GM18517 (cell line): ENCODE measurements around the gene ZBP1.

Experiments
- ATAC-seq: cut with Tn5 transposase; IDR thresholded peaks from one replicate; pipeline ENCODE4 v1.9.1; 2021; ENCODE audit warnings: mild to moderate bottlenecking, moderate library complexity; ENCODE audit not compliant: unreplicated experiment

Gene ZBP1, protein sequence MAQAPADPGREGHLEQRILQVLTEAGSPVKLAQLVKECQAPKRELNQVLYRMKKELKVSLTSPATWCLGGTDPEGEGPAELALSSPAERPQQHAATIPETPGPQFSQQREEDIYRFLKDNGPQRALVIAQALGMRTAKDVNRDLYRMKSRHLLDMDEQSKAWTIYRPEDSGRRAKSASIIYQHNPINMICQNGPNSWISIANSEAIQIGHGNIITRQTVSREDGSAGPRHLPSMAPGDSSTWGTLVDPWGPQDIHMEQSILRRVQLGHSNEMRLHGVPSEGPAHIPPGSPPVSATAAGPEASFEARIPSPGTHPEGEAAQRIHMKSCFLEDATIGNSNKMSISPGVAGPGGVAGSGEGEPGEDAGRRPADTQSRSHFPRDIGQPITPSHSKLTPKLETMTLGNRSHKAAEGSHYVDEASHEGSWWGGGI

DNA sequence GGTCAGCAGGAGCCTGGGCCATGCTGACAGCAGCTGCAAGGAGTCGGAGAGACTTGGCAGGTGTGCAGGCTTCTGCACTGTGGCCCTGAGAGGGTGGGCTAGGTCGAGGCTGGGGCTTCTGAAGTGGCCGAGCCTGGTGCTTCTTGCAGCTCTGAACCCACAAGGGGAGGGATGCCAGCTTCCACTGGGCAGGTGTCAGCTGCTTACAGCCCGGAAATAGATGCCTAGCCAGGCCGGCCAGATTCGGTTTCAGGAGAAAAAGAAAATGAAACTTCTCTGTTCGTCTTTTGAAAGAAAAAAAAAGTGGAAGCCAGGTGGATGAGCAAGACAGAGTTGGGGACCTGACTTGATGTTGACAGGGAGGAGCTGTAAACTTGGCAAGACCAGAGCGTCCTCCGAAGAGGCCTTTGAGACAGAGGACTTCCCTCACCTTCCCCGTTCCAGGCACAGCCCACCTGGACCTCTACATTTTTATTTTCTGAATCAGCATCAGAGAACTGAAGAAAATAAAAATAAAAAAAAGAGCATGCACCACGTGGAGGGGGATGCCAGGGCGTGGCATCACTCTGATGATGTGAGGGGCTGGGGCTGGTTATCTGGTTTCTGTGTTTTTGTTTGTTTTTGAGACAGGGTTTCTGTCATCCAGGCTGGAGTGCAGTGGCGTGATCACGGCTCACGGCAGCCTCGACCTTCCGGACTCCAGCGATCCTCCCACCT lies at the start of gene ZBP1:
Gene ZBP1, minus strand, starts transcription at position 153 of the 717 bp plus-strand sequence. Its CDS starts 131 bp downstream, at position 22.
- ATAC-seq = peak; percentile 58

DNA sequence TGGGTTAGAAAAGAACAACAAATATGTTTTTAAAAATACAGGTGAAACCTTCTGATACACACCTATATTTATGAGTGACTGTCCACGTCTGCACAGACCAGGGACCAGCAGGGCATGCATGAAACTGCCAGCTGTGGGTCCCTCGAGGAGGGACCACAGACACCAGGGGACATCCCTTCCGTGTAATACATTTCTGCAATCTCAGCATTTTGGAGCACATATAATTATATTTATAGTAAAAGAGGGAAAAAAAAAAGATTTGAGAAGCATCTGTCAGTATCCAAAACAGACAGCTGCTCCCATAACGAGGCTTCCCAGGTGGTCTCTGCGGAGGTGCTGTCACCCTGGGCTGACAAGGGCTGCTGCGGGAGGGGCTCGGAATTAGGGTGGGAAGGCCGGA lies 49.4 kb upstream of the ZBP1 start:
- ATAC-seq = no peak

DNA sequence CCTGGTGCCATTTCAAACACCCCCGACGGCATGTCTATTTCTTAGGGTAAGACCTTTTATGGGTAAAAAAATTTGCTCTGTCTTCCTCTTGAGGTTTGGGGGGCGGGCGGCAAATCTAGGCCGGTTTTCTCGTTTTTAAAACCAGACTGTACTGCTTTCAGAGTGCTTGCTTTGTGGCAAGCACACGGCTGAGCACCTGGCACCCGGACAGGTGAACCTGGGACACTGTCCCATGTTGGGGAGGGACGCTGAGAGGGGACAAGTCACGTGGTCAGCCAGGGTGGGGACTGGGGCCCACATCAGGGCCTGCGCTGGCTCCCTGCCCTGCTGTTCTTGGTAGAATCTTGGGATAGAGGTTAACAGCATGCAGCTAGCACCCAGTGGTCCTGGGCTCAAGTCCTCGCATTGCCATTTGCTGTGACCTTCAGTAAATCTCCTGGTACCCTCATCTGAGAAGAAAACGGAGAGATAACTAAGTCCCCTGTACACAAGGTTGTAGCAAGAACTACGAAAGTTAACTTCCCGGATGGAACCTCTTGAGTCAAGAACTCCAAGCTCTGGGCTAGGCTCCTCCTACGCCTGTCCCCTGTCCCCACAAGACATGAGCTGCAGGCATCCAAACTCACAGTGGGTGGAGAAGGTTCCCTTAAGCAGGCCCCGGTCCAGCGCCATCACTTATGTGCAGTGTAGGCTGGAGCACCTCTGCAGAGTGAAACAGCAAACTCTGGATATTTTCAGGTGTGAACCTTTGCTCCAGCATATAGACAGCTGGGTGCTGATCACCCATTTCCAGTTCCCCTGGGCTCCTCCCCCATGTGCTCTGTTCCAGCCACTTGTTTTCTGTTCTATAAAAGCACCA lies 47.9 kb upstream of the ZBP1 start:
- no peak for ATAC-seq

DNA sequence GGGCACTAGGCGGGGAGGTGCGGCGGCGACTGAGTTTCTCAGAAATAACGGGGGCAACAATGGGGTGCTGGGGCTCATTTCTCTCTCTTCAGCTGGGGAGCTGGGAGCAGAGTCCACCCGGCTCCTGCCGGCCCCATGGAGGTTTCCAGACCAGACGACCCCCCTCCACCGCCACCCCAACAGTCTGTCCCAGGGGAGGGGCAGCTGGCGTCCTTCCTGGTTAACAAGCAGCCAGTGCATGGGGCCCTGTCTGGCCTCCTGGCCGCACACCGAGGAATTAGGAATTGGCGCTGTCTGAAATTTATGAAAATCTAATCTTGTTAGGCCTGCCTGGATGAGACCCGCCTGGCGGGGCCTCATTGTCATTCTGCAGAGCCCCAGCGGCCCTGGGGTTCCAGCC lies 47.2 kb upstream of the ZBP1 start:
- no peak for ATAC-seq

DNA sequence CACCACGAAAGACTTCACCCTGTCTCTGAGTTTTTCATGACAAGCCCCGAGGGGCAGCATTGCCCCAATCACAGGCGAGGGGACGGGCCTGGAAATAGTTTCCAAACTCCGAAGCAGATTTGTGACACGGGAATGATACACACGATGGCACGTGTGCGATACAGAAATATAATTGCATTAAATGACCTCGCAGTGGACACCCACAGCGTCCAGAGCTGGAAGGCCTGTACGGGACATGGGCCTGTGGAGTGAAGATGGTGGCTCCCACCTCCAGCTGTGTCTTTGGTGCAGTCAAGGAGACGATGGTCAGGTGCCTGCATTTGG lies 46.6 kb upstream of the ZBP1 start:
- no peak for ATAC-seq

DNA sequence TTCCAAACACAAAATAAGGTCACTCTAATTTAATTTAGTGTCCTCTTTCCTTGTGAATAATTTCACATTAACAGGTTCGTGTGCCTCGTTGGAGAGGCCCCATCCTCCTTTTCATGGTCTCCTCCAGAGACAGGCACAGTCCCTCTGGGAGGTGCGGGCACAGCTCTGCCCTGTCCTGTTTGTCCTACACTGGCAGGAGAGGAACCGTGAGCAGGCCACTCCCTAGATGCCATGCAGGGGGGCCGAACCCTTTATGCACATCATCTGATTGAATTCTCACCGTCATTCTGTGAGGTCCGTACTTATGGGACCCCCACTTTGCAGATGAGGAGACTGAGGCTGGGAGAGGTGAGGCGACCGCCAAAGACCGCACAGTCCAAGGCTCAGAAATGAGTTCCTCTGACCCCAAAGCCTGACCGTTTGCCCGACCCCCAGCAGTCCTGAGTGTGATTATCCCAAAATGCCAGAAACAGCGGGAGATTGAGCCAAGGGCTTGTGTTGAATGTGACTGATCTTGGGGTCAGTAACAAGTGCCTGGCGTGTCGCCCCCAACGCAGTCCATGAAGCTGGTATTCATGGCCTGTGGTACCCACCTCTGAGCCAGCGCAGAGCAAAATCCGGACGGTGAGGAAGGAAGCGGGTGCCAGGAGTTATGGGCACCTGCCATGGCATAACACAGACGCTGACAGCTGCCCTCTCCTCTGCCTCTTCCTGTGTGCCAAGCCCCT lies 46.0 kb upstream of the ZBP1 start:
- no peak for ATAC-seq

DNA sequence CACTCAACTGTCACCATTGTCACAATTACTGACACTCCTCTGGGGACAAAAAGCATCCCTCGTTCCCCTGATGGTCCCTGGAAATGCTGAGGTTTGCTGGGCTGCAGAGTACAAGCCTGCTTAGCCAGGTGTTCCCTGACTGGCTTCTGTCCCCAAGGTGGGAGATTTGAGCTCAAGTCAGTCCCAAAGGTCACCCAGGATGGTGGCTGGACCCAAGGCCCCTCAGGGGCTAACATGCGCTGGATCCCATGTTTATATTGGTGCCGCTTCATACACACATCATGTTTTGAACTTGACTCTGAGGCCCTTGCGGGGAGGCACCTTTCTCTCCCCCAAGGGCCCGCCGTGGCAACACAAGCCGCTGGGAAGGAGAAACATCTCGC lies 45.4 kb upstream of the ZBP1 start:
- ATAC-seq = no peak

DNA sequence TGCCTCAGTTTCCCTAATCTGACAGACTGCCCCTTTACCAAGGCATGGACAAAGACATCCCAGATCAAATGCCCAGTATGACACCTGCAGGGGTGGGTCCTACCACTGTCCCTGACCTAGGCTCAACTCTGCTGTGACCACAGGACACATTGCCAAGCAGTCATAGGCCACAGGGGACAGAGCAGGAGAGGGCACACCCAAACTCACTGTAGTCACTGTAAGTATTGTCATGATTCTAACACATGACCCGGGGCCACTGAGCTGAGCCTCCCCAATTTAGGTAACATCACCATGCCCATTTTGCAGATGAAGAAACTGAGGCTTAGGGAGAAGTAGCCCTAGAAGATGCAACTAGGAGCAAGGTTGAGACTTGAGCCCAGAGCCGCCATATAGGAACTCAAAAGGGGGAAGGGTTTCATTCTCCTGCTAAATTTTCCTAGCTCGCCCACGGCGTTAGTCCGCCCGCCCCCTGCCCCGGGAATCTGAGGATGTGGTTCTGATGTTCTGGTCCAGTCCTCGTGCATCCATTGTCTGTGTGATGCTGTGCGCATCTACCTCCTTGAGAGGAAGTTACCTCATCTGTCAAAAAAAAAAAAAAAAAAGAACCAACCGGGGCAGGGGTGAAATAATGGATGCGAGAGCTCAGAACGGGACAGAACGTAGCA lies 44.8 kb upstream of the ZBP1 start:
- ATAC-seq = no peak

DNA sequence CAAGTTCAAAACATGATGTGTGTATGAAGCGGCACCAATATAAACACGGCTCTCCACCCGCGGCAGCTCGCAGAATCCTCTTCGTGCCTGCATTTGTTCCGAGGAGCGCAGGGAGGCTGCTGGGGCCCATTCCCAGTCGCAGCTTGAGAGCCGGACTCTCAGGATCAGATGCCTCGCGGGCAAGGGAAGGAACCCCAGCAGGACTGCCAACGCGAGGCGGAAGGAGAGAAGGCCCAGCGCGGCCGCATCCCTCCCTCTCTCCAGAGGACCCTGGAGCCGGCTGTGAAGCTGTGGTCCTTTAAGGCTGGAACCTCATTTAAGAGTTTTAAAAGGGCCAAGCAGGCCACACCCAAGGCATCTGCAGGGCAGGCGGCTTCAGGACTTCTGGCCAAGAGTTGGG lies 44.2 kb upstream of the ZBP1 start:
- no peak for ATAC-seq

DNA sequence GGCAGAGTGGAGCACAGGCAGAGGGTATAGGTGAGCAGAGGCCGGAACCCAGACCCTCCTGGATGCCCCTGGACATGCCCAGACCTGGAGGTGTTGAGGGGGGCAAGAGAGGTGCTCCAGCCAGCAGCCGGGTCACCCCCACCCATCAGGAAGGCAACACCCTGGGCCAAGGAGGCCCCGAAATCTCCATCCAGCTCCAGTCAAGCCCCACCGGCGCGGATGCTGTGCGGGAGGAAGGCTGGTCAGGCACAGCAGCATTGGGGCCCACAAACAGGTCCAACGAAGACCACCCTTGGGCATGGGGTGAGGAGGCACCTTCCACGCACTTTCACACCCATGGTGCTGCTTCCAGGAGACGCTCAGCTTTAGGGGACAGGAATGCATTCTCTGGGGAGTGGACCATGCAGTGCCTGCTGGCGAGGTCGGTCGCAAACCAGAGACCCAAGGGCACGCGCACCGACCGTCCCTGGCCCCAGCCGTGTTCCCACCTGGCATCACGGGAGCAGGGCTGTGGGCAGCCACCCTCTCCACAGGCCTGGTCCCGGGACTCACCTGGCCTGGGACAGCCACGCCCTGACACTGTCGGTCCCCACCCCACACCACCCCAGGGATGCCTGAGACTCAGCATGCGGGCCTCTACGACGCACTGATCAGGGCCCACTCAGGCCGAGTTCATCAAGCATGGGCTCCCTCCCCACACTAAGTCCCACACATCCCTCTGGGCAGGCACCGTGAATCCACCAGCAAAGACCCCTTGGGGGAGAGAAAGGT lies 43.6 kb upstream of the ZBP1 start:
- no peak for ATAC-seq

DNA sequence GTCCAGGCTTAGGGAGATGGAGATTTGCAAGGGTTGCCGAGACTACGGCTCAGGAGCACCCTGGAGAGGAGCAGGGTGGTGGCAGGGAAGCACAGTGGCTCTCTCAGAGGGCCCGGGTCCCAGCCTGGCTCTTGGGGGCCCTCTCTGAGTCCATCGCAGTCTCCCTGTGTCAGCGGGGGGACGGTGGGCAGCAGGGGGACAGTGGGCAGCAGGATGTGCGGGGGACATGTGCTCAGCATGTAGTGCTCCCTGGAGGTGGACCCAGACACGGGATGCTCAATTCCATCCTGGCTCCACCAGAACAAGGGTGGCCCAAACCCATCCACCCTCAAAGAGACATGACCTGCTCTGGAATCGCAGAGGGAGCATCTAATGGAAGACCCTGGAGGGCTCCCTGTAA lies 43.0 kb upstream of the ZBP1 start:
- no peak for ATAC-seq

DNA sequence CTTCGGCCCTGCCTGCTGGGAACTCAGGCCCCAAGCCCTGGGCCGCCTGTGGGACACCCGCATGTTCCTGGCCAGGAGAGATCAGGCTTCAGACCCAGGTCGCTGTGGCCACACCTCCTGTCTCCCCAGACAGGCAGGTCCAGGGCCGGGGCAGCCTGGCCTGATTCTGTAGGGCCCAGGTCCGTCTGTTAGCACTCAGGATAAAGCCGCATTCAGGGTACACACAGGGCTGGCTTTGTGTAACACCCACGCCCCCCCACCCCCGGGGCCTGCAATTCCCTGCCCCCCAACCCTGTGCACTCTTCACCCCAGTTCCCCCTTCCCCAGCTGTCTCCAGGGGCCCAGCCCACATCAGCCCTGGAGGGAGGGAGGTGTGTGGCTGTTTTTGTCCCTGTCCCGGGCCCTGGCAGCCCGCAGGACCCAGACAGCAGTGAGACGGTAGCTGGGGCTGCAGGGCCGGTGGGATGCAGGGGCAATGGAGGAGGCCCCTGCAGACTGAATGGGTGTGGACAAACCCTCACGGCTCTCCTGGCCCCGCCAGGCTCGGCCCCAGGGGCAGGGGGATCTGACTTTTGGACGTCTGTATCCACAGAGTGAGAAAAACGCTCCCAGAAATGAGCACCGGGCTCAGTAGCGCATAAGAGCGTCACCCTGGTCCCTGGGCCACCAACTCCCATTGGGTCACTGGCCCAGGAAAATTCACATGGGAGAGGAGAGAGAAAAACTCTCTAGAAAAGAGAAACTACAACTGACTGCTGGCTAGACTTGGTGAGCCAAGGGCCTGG lies 42.4 kb upstream of the ZBP1 start:
- ATAC-seq = no peak

DNA sequence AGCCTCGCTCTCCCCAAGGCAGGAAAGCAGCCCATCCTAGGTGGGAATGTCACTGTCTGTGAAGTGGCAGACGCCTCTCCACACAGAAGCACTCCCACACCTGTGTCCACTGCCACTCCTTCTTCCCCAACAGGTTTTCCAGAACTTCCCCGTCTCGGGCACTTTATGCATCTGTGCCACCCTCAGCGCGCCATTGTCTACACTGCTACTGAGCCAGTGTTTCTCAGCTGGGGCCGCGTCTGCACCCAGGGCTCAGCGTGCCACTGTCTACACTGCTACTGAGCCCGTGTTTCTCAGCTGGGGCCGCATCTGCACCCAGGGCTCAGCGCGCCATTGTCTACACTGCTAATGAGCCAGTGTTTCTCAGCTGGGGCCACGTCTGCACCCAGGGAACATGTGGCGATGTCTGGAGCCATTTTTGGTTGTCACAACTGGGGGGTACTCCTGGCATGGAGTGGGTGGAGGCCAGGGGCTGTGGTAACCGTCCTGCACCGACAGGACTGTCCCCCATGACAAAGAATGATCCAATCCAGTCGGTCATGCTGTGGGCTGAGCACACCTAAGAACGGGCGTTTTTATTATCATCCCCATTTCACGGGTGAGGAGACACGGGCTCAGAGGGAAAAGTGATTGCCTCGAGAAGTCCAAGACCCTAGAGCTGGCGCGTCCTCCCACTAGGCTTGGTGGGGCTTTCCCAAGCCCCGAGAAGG lies 41.7 kb upstream of the ZBP1 start:
- no peak for ATAC-seq

DNA sequence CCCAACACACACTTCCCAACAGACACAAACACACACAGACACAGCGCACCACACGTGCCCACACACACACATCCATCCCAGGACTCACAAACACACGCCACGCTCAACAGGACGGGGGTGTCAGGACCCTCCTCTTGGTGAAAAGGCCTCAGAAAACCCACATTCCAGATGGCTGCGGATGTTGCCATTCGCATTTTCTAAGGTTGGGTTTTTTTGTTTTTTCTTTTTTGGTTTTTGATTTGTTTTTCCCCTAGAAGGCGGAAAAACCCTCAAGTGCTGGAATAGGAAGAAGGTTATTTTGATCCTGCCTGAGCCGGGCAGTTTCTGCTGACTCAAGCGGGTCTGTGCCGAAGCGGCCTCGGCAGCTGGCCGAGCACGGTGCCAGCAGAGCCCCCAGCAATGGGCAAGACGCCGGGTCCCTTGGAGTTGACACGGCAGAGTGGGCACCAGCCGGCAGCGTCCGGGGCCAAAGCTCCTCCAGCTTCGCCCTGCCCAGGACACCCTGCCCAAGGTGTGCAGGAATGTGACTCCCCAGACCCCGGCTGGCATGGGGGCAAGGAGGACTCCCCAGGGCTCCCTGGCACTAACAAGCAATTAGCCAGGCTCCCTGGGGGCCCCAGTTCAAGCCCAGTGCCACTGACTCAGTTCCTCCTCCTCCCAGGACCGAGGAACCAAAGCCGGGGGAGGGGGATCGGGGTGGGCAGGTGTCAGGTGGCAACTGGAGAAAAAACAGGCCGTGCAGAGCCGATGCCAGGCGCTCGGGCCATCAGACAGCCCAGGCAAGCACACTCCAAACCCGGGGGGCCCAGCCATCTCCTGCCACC lies 40.9 kb upstream of the ZBP1 start:
- ATAC-seq = no peak

DNA sequence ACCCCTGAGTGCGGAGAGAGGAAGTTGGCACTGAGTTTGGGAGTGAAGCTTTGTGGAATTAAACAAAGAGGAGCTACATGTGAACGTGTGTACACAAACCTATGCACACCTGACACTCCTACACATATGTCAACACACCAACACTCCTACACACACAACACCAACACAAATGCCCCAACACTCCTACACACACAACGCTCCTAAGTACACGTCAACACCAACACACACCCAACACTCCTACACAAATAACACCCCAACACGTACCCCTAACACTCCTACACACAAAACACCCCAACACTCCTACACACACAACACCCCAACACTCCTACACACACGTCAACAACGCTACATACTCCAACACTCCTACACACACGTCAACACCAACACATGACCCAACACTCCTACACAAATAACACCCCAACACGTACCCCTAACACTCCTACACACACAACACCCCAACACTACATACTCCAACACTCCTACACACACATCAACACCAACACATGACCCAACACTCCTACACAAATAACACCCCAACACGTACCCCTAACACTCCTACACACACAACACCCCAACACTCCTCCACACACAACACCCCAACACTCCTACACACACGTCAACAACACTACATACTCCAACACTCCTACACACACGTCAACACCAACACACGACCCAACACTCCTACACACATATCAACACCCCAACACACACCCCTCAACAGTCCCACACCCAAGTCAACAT lies 40.1 kb upstream of the ZBP1 start:
- no peak for ATAC-seq

DNA sequence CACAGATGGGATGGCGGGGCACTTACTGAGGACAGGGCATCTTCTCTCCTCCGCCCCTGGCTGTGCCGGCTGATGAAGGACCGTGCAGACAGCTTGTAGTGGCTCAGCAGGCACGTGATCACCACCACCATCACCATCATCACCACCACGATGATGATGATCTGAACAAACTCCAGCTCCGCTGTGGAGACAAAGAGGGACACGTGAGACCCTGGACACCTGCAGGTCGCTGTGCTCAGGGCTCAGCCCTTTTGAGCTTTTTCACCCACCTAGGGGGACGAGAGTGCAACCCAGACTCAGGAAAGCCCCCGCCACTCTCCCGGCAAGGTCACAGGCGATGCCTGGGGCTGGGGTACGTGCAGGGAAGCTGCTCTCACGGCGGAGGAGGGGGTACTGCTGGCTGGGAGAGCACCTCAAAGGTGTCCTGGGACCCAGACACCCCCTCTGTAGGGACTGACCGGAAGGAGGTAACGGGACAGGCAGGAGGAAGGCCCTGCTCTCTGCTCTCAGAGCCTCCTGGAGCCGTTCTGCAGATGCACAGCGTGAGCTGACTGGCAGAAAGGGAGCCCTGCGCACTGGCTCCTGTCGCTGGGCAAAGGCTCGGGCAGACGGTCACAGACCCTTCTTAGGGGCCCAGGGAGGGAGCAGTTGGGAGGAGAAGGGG lies 39.4 kb upstream of the ZBP1 start:
- no peak for ATAC-seq
